Fibroblast of lung (primary cell): ENCODE measurements around the gene NF1. TPM values are rescaled to one million over a fixed set of nuclear protein-coding genes. Genes with fewer than 3 reads are reported as not detected.
A peak's percentile ranks its signal among the peaks of the same experiment; 100 is the strongest.

ENCODE experiments used
- DNase-seq, 2 donors: peaks; one replicate each; pipeline versions ENCODE4 v3.0.0 to v3.0.0-alpha.2; 2010; ENCODE audit warnings: low read depth in 2 of 2
- H2AFZ ChIP-seq: 2 replicates; pipeline ENCODE4 v1.5.1; 2012; ENCODE audit warnings: low read length, control low read depth, inconsistent platforms
- H3K27ac ChIP-seq: 2 replicates; pipeline ENCODE4 v1.5.1; 2011; ENCODE audit warnings: low read length, control low read depth; ENCODE audit not compliant: insufficient read depth
- H3K27me3 ChIP-seq: 2 replicates; pipeline ENCODE4 v1.5.1; 2011; ENCODE audit warnings: mild to moderate bottlenecking, low read length; ENCODE audit not compliant: control insufficient read depth, insufficient read depth
- H3K36me3 ChIP-seq: 2 replicates; pipeline ENCODE4 v1.5.1; 2011; ENCODE audit warnings: low read length; ENCODE audit not compliant: control insufficient read depth, insufficient read depth
- H3K4me1 ChIP-seq: 2 replicates; pipeline ENCODE4 v1.5.1; 2011; ENCODE audit warnings: low read length; ENCODE audit not compliant: control insufficient read depth, insufficient read depth; ENCODE audit errors: extremely low read depth
- H3K4me2 ChIP-seq: 2 replicates; pipeline ENCODE4 v1.5.1; 2011; ENCODE audit warnings: low read length, control low read depth; ENCODE audit not compliant: insufficient read depth; ENCODE audit errors: extremely low read depth
- H3K4me3 ChIP-seq, 4 experiments: fragments of 200-600 bp in 1 of 4; sonication (generic) in 1 of 4; replicated peaks in 1 of 4; 2 replicates each; pipeline ENCODE4 v1.5.1; 2011 to 2016; ENCODE audit warnings: low read length in 4 of 4, low read depth in 3 of 4, mild to moderate bottlenecking in 3 of 4, control low read depth in 2 of 4, inconsistent platforms in 1 of 4, mixed read lengths in 1 of 4; ENCODE audit not compliant: insufficient read depth in 1 of 4; ENCODE audit errors: control extremely low read depth in 1 of 4
- H3K79me2 ChIP-seq: 2 replicates; pipeline ENCODE4 v1.5.1; 2012; ENCODE audit warnings: mild to moderate bottlenecking, low read length, inconsistent platforms; ENCODE audit not compliant: control insufficient read depth, insufficient read depth
- H3K9ac ChIP-seq: 2 replicates; pipeline ENCODE4 v1.5.1; 2011; ENCODE audit warnings: mild to moderate bottlenecking, low read length, control low read depth; ENCODE audit not compliant: insufficient read depth
- H3K9me3 ChIP-seq: 2 replicates; pipeline ENCODE4 v1.5.1; 2012; ENCODE audit warnings: low read depth, low read length; ENCODE audit not compliant: control insufficient read depth, insufficient read depth
- H4K20me1 ChIP-seq: 2 replicates; pipeline ENCODE4 v1.5.1; 2011; ENCODE audit warnings: low read length; ENCODE audit not compliant: control insufficient read depth, insufficient read depth; ENCODE audit errors: extremely low read depth
- CTCF ChIP-seq, 2 donors: IDR thresholded peaks in 1 of 2; conservative IDR thresholded peaks in 1 of 2; 1 replicate in 1 of 2; 2 replicates in 1 of 2; pipeline ENCODE4 v1.5.1; 2011 to 2012; ENCODE audit warnings: low read length in 2 of 2, control low read depth in 1 of 2, inconsistent platforms in 1 of 2, low read depth in 1 of 2, mild to moderate bottlenecking in 1 of 2
- EZH2 ChIP-seq: IDR thresholded peaks from 2 replicates; pipeline ENCODE4 v1.5.1; 2012; ENCODE audit warnings: low read length, control low read depth, mild to moderate bottlenecking; ENCODE audit errors: missing control alignments
- polyA plus RNA-seq, 2 donors: library from polyadenylated mRNA; depleted of rRNA in 1 of 2; stranded (reverse) in 1 of 2; unstranded in 1 of 2; fragments of >200 nt; gene quantifications; 2 replicates each; pipeline ENCODE4 v1.2.1, GENCODE V29; 2011 to 2012; ENCODE audit warnings: missing spikeins in 1 of 2
- total RNA-seq: library from RNA; depleted of rRNA; stranded (reverse); fragments of >200 nt; gene quantifications from 2 replicates; pipeline ENCODE4 v1.2.1, GENCODE V29; 2014

NF1 gene
- total and polyA plus RNA-seq, 2 donors (not counting 1 experiment from before 2014, with no cell fraction given) = 52.8 to 78.8 TPM

- TF ChIP-seq CTCF (conservative IDR thresholded peaks at IDR 0.05 in 1 of 2, IDR thresholded peaks at IDR 0.05 in 1 of 2; ENCODE audit: low read depth in 1 of 2, low read length in 2 of 2) (no peak), EZH2 (no peak)
- peak overlapping the region in 1 of 4 experiments; percentile 57 for H3K4me3 ChIP-seq
- H3K9ac ChIP-seq = no peak overlapping the region
- H4K20me1 ChIP-seq = no peaks in the 10 kb centered on the region
- no peak for DNase-seq
- no peak overlapping the region for H2AFZ ChIP-seq
- H3K79me2 ChIP-seq = no peaks in the 10 kb centered on the region
- no peak overlapping the region for H3K27ac ChIP-seq
- peaks cover 2% of the 10 kb centered on the region for H3K36me3 ChIP-seq
- H3K4me2 ChIP-seq = no peak overlapping the region
- no peaks in the 10 kb centered on the region for H3K27me3 ChIP-seq
- no peaks in the 10 kb centered on the region for H3K9me3 ChIP-seq
- peaks cover 12% of the 10 kb centered on the region for H3K4me1 ChIP-seq
Measured at GRCh38 chr17:31272803-31273202, 178.0 kb downstream of the NF1 start.

DNA sequence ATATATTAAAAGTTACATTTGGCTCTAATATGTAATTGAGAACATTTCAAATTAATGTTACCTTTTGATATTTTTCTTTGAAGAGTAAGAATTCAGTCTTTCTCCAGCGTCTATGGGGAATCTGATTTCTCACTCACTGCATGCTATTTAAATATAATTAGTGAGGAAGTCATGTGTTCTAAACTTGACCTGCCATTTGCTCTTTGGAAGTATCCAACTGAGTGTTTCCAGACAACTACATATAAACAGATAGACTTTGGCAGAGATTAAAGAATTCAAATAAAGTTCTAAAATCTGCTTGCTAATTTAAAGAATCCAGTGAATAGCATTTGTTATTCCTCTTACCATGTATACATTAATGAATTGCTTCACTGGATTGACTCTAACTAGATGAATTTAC is 178.7 kb downstream of the NF1 start:
- H3K36me3 ChIP-seq = peaks cover 2% of the 10 kb centered on the region
- no peak overlapping the region for H3K27ac ChIP-seq
- H3K79me2 ChIP-seq = no peaks in the 10 kb centered on the region
- H2AFZ ChIP-seq = no peak overlapping the region
- DNase-seq = peak in 1 of 2 donors; percentile 50
- no peaks in the 10 kb centered on the region for H4K20me1 ChIP-seq
- peak overlapping the region in 2 of 4 experiments; percentile 22 to 57 for H3K4me3 ChIP-seq
- no peak for TF ChIP-seq EZH2
- no peak for TF ChIP-seq CTCF (conservative IDR thresholded peaks at IDR 0.05 in 1 of 2, IDR thresholded peaks at IDR 0.05 in 1 of 2; ENCODE audit: low read depth in 1 of 2, low read length in 2 of 2)
- H3K9me3 ChIP-seq = no peaks in the 10 kb centered on the region
- H3K27me3 ChIP-seq = no peaks in the 10 kb centered on the region
- peaks cover 11% of the 10 kb centered on the region for H3K4me1 ChIP-seq
- peak overlapping the region; percentile 23 for H3K4me2 ChIP-seq
- H3K9ac ChIP-seq = no peak overlapping the region

- Histone ChIP-seq H3K36me3 (peaks cover 2% of the 10 kb centered on the region), H3K27ac (no peak overlapping the region), H3K4me1 (peaks cover 7% of the 10 kb centered on the region), H3K9me3 (no peaks in the 10 kb centered on the region), H3K9ac (no peak overlapping the region), H3K79me2 (no peaks in the 10 kb centered on the region), H3K4me3 (no peak overlapping the region), H4K20me1 (no peaks in the 10 kb centered on the region), H3K4me2 (no peak overlapping the region), H2AFZ (no peak overlapping the region), H3K27me3 (no peaks in the 10 kb centered on the region)
- peak; percentile 36 to 90 for DNase-seq
- TF ChIP-seq EZH2 = no peak
- no peak for TF ChIP-seq CTCF (conservative IDR thresholded peaks at IDR 0.05 in 1 of 2, IDR thresholded peaks at IDR 0.05 in 1 of 2; ENCODE audit: low read depth in 1 of 2, low read length in 2 of 2)
Measured at GRCh38 chr17:31274252-31274651, 179.5 kb downstream of the NF1 start.
